K562 (cell line): Measurements from ENCODE around the gene CDK5RAP3. TPM values are rescaled to one million over a fixed set of nuclear protein-coding genes. Genes with fewer than 3 reads are reported as not detected.

Experiments
- ARID4B ChIP-seq: sonication (generic); formaldehyde crosslinking; IDR thresholded peaks from 2 replicates; pipeline ENCODE4 v1.8.0; 2022; ENCODE audit warnings: mild to moderate bottlenecking, missing genetic modification reagents
- ATF7 ChIP-seq: fragments of 450-650 bp; IDR thresholded peaks from 2 replicates; pipeline ENCODE4 v1.7.1; 2014; ENCODE audit warnings: mild to moderate bottlenecking, moderate library complexity
- CUX1 ChIP-seq: fragments of 200-800 bp; sonication (Bioruptor generic); IDR thresholded peaks from 2 replicates; pipeline ENCODE4 v1.6.1; 2016; ENCODE audit warnings: missing genetic modification characterization, missing compliant biosample characterization
- DDX20 ChIP-seq: fragments of 450-650 bp; IDR thresholded peaks from 2 replicates; pipeline ENCODE4 v1.6.1; 2016; ENCODE audit warnings: missing genetic modification characterization, low read depth, mild to moderate bottlenecking, missing compliant biosample characterization, moderate library complexity
- FOXP4 ChIP-seq: sonication (generic); formaldehyde crosslinking; IDR thresholded peaks from 2 replicates; pipeline ENCODE4 v1.8.0; 2022; ENCODE audit warnings: mild to moderate bottlenecking, missing genetic modification reagents, borderline replicate concordance
- HMG20B ChIP-seq: fragments of 250-450 bp; sonication (Bioruptor Pico); IDR thresholded peaks from 2 replicates; pipeline ENCODE4 v1.5.0; 2021; ENCODE audit warnings: mild to moderate bottlenecking
- KAT7 ChIP-seq: sonication (generic); formaldehyde crosslinking; IDR thresholded peaks from 2 replicates; pipeline ENCODE4 v1.8.0; 2022; ENCODE audit warnings: missing genetic modification reagents, mild to moderate bottlenecking, borderline replicate concordance
- NEUROD1 ChIP-seq: fragments of 150-350 bp; IDR thresholded peaks from 2 replicates; pipeline ENCODE4 v1.6.1; 2014; ENCODE audit warnings: borderline replicate concordance, low read length, low read depth; ENCODE audit not compliant: partially characterized antibody
- NFYB ChIP-seq: IDR thresholded peaks from 2 replicates; pipeline ENCODE4 v1.6.1; 2011; ENCODE audit warnings: mild to moderate bottlenecking, moderate library complexity; ENCODE audit not compliant: insufficient read length; ENCODE audit errors: extremely low read depth
- PRPF4 ChIP-seq: fragments of 200-400 bp; formaldehyde crosslinking; IDR thresholded peaks from one replicate; pipeline ENCODE4 v1.6.1; 2017; ENCODE audit warnings: low read length, low read depth, mild to moderate bottlenecking; ENCODE audit not compliant: insufficient read depth, poor library complexity, severe bottlenecking
- RFX7 ChIP-seq: fragments of 250-450 bp; sonication (Bioruptor Pico); IDR thresholded peaks from 2 replicates; pipeline ENCODE4 v1.5.1; 2021; ENCODE audit warnings: mild to moderate bottlenecking
- SRSF3 ChIP-seq: fragments of 200-400 bp; formaldehyde crosslinking; IDR thresholded peaks from 2 replicates; pipeline ENCODE4 v1.6.1; 2016; ENCODE audit warnings: mild to moderate bottlenecking, low read length, moderate library complexity; ENCODE audit not compliant: insufficient read depth
- TCF7L2 ChIP-seq: fragments of 150-350 bp; IDR thresholded peaks from 2 replicates; pipeline ENCODE4 v1.6.1; 2016; ENCODE audit warnings: low read depth, mild to moderate bottlenecking, low read length, moderate library complexity
- ZC3H11A ChIP-seq: IDR thresholded peaks from 2 replicates; pipeline ENCODE4 v1.6.1; 2012; ENCODE audit warnings: low read depth, low read length, improper control_type of control experiment
- ZNF263 ChIP-seq: sonication (generic); formaldehyde crosslinking; IDR thresholded peaks from 2 replicates; pipeline ENCODE4 v1.8.0; 2022; ENCODE audit warnings: mild to moderate bottlenecking, missing genetic modification reagents, borderline replicate concordance
- polyA plus RNA-seq, 8 experiments: library from polyadenylated mRNA; depleted of rRNA in 4 of 8; stranded (reverse) in 5 of 8; unstranded in 3 of 8; fragments of >200 nt; fragmentation: Nextera tagmentation in 2 of 8; fragmentation: Illumina TruSeq in 1 of 8; extraction: Ambion mirVana in 2 of 8; extraction: Trizol in 1 of 8; gene quantifications; 2 replicates each; pipeline versions ENCODE4 v1.2.1 to v1.2.3, GENCODE V29; 2011 to 2014; ENCODE audit warnings: inconsistent platforms in 1 of 8, missing spikeins in 1 of 8
- total RNA-seq, 7 experiments: library from RNA; depleted of rRNA in 6 of 7; stranded (reverse); fragments of >200 nt in 6 of 7; fragmentation: Illumina TruSeq in 2 of 7; extraction: Trizol in 2 of 7; gene quantifications; 2 replicates each; pipeline versions ENCODE4 v1.2.1 to v1.2.3, GENCODE V29; 2011 to 2021; ENCODE audit warnings: low replicate concordance in 1 of 7

The CDK5RAP3 gene
- total and polyA plus RNA-seq, 9 of the 15 experiments (the other 6 are each of a cell fraction or from before 2014, with no cell fraction given): 44.2 to 202 (median 91.5) TPM

GRCh38 chr17:47970725-47971499 is at the start of gene CDK5RAP3 (continued):
- TF ChIP-seq ARID4B (CRISPR knock-in tag): peak; percentile 99
- TF ChIP-seq NEUROD1: peak; percentile 83
- TF ChIP-seq SRSF3: 0 out of 2 replicates have a peak, but pooled peaks have one; percentile 69
- peak; percentile 53; the same call in 1 of the 2 replicates for TF ChIP-seq ZNF263 (CRISPR knock-in tag)
- no peak for TF ChIP-seq ZC3H11A
- TF ChIP-seq PRPF4: no peak
- TF ChIP-seq RFX7 (CRISPR knock-in tag): no peak
- TF ChIP-seq NFYB: peak; percentile 85
- TF ChIP-seq ATF7: peak; percentile 85
- TF ChIP-seq TCF7L2: no peak
- TF ChIP-seq CUX1 (CRISPR knock-in tag): no peak
- TF ChIP-seq KAT7 (CRISPR knock-in tag): peak; percentile 96; the same call in 1 of the 2 replicates
- TF ChIP-seq FOXP4 (CRISPR knock-in tag): peak; percentile 87; the same call in 1 of the 2 replicates
- TF ChIP-seq HMG20B (CRISPR knock-in tag): no peak
- no peak for TF ChIP-seq DDX20 (tag)
